ENCODE data around the gene ATXN7L1.

- TF ChIP-seq YY1 (IDR thresholded peaks at IDR 0.05; ENCODE audit: insufficient read depth, insufficient read length): no peak
- no peak for TF ChIP-seq ZNF274 (IDR thresholded peaks at IDR 0.05; ENCODE audit: low read depth, low read length)
These were observed 65.8 kb downstream of the ATXN7L1 start for GRCh38 chr7:105810556-105810955.
